HG03342 (cell line): ENCODE results near the gene PAXX.

ENCODE experiments used
- ATAC-seq: cut with Tn5 transposase; IDR thresholded peaks from one replicate; pipeline ENCODE4 v1.9.1; 2021; ENCODE audit warnings: mild to moderate bottlenecking, moderate library complexity; ENCODE audit not compliant: unreplicated experiment

The PAXX gene, protein sequence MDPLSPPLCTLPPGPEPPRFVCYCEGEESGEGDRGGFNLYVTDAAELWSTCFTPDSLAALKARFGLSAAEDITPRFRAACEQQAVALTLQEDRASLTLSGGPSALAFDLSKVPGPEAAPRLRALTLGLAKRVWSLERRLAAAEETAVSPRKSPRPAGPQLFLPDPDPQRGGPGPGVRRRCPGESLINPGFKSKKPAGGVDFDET

GRCh38 chr9:136991993-136992818 is at the start of gene PAXX:
PAXX (plus strand) TSS chr9:136992422; CDS start chr9:136992444, 22 bp downstream.
- peak; percentile 78 for ATAC-seq

DNA sequence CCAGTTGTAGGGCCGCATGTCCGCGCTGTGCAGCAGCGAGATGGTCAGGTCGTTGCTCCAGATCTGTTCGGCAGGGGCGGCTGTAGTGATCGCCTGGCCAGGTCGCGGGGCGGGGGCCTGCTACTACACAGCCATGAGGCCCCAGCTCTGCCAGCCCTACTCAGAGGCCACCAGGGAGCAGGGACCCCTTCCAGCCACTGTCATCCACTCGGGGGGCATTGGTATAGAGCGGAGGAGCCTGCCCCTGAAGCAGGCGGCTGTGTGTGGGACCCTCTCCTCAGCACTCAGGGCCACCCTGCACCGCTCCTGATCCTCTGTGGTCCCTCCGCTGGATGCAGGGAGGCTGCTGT is 49.4 kb upstream of the PAXX start:
- ATAC-seq = no peak

DNA sequence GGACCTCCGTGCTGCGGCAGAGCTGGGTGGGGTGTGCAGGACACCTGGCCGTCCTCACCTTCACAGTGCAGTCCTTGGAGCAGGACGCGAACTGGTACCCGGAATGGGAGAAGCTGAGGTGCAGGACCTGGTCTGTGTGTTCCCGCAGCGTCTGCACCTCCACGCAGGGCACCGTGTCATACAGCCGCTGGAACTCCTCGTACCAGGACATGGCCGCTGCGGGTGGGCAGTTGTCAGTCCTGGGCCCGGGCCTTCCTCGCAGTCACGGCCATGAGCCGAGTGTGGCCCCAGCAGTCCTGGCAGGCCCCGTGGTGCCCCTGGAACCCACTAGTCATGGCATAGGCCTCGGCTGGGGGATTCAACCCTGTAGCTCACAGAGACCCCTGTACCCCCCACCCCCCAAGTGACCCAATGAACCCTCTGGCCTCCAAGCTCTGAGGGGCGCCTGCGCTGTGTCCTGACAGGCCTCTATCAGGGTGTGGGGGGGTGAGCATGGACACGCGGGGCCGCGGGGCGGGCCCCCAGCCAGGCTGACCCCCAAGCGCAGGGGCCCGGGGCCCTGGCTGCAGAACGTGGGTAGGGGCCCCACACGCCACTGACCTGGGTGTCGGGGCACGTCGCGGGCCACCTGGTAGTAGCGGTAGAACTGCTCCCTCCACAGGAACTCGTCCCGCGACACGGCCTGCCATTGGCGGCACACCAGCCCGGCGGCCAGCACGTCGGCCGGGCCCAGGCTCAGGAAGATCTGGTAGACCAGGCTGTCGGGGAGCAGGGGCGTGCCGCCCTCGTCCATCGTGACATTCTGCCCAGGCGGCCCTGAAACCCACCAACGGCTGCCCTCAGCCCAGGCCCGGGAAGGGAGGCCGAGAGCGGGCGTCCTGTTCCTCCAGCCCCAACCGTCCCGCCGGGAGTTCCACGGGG is 48.7 kb upstream of the PAXX start:
- peak; percentile 7 for ATAC-seq

DNA sequence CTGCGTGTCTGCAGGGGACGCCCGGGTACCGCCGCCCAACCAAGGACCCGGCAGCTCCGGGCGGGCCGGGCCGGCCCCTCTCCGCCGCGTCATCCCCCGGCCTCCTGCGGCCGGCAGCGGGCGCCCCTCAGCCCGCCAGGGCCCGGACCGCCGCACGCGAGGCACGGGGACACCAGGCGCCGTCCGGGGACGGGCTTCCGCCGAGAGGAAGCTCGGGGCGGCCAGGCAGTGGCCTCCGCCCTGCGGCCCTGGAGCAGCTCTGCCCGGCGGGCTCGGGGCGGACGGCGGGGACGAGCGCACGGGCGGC is 48.1 kb upstream of the PAXX start:
- peak; percentile 39 for ATAC-seq

- peak; percentile 65 for ATAC-seq
These were observed 47.5 kb upstream of the PAXX start, which contains the start of the genes C8G and FBXW5 for GRCh38 chr9:136944519-136945332. C8G (plus strand) TSS chr9:136945243; CDS start chr9:136945321, 78 bp downstream. FBXW5 (minus strand) TSS chr9:136944738; CDS start chr9:136944083, 655 bp downstream.

- ATAC-seq = no peak
These were observed 46.6 kb upstream of the PAXX start for GRCh38 chr9:136945333-136946227.

- ATAC-seq = no peak
These were observed 45.8 kb upstream of the PAXX start for GRCh38 chr9:136946228-136947027.

GRCh38 chr9:136947028-136947891 is 45.0 kb upstream of the PAXX start:
- no peak for ATAC-seq

GRCh38 chr9:136947955-136948510 is 44.2 kb upstream of the PAXX start:
- ATAC-seq = no peak

GRCh38 chr9:136949239-136949816 is 42.9 kb upstream of the PAXX start:
- no peak for ATAC-seq

DNA sequence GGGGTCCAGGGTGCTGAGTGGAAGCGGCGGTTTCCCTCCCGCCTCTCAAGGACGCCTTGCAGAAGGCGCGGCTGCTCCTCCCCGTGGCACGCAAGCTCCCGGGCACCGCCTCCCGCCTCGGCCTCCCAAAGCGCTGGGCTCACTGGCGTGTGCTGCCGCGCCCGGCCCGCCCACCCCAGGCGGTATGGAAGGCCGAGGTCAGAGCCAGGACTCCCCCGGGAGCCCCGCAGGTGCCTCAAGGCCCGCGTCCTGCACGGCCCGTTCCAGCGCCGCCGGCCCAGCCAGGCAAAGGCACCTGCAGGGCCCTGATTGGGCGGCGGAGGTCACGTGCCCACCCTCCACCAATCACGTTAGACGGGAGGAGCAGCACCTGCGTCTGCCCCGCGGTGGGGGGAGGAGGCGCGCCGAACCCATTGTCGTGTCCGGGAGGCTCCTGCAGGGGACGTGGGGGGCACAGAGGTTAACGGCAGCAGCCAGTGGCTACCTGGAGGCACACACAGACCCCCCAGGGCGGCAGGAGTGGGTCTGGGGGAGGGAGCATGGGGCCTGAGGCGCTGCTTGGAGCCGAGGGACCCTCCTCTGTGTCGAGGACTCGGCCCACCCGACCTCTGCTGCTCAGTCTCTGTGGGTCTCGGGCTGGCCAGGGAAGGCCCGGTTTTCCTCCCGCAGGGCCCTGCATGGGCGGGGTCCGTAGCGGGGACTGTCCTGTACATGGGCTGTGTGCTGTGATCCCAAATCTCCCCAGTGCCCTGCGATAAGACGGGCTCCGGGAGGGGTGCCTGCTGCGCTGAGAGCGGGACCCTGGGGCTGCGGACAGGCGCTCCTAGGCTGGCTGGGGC is 42.2 kb upstream of the PAXX start:
- peak; percentile 83 for ATAC-seq

DNA sequence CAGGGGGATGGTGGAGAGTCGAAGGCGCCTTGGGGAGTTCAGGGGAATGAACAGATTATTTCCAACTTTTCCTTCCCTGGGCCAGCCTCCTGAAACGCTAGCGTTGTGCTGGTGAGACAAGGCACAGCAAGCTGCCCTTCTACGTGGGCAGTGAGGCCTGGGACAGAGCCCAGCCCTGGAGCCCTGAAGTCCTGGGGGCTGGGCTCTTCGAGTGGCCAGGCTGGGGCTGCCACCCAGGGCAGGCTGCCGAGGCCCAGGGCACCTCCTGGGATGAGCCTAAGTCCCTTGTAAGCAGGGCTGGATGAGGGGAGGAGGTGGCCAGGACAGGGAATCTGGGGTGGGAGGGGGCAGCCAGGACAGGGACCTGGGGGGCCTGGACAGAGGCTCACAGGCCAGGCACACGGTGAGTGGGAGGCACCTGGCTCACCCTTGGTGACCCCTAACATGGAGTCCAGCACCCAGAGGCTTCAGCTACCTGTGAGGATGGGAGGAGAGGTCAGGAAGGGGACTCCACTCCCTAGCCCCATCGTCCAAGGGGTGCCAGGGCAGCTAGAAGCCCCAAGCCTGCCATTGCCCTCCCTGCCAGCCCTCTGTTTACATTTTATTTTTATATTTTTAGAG is 41.5 kb upstream of the PAXX start:
- ATAC-seq = no peak

- ATAC-seq = no peak
These were observed 40.5 kb upstream of the PAXX start, which contains the start of gene LCN12 for GRCh38 chr9:136951541-136952320. LCN12 (plus strand) TSS chr9:136952273; CDS start chr9:136952328, 55 bp downstream.

- no peak for ATAC-seq
These were observed 39.8 kb upstream of the PAXX start for GRCh38 chr9:136952321-136952850.
